HepG2 (cell line): ENCODE measurements around the gene POFUT2. TPM values are rescaled to one million over a fixed set of nuclear protein-coding genes. Genes with fewer than 3 reads are reported as not detected.

Source experiments
- ATAC-seq: fragments of 200-7000 bp; cut with Tn5 transposase; 3 replicates; pipeline ENCODE4 v1.9.1; 2020; ENCODE audit warnings: mild to moderate bottlenecking, moderate library complexity
- BruUV-seq: library from RNA; stranded (reverse); fragments of 400-500 nt; replicated peaks from 2 replicates; lab custom pipeline; 2021; lab: Mats Ljungman, UMichigan
- CTCF ChIA-PET: fragments of 300-600 bp; formaldehyde crosslinking; extraction: SDS; loops from one replicate; lab custom pipeline; 2021; ENCODE audit warnings: low total read pairs, inconsistent platforms, low intra/inter-chr PET ratio; lab: Yijun Ruan, JAX
- POLR2A ChIA-PET: fragments of 350-600 bp; sonication (Branson Sonifier 250); formaldehyde crosslinking; loops from one replicate; lab custom pipeline; 2020; ENCODE audit warnings: antibody characterized with exemption, inconsistent platforms; lab: Yijun Ruan, JAX
- DNase-seq: peaks from one replicate; pipeline ENCODE4 v3.0.0-alpha.2; 2015; ENCODE audit warnings: low spot score
- FAIRE-seq: peaks from 3 replicates; lab custom pipeline; 2011; peaks lifted over from hg19 to GRCh38; lab: Jason Lieb, UNC
- H2AFZ ChIP-seq: one replicate; pipeline ENCODE4 v1.6.1; 2011; ENCODE audit warnings: low read length, inconsistent platforms
- H3K27ac ChIP-seq: fragments of 300-600 bp; 3 replicates; pipeline ENCODE4 v1.8.0; 2011; ENCODE audit warnings: mixed run types, mild to moderate bottlenecking, mixed read lengths, low read length, inconsistent platforms; ENCODE audit not compliant: insufficient read depth; ENCODE audit errors: extremely low read length
- H3K27me3 ChIP-seq, 2 experiments: fragments of 200-600 bp in 1 of 2; 2 replicates in 1 of 2; 3 replicates in 1 of 2; pipeline versions ENCODE4 v1.6.0 to v1.8.0; 2011; ENCODE audit warnings: low read length in 2 of 2, mild to moderate bottlenecking in 2 of 2, moderate library complexity in 2 of 2, inconsistent platforms in 1 of 2; ENCODE audit not compliant: insufficient read depth in 2 of 2, control insufficient read depth in 1 of 2
- H3K36me3 ChIP-seq, 2 experiments: fragments of 200-600 bp in 1 of 2; replicated peaks in 1 of 2; 2 replicates in 1 of 2; 3 replicates in 1 of 2; pipeline versions ENCODE4 v1.5.1 to v1.8.0; 2011; ENCODE audit warnings: low read length in 2 of 2, inconsistent platforms in 1 of 2; ENCODE audit not compliant: insufficient read depth in 2 of 2, control insufficient read depth in 1 of 2
- H3K4me1 ChIP-seq: 2 replicates; pipeline ENCODE4 v1.5.1; 2012; ENCODE audit warnings: low read length, inconsistent platforms; ENCODE audit not compliant: insufficient read depth
- H3K4me2 ChIP-seq: 2 replicates; pipeline ENCODE4 v1.6.0; 2011; ENCODE audit warnings: low read depth, low read length, inconsistent platforms
- H3K4me3 ChIP-seq, 3 experiments: fragments of 200-600 bp in 1 of 3; sonication (generic), shearing (Covaris generic) in 1 of 3; replicated peaks in 1 of 3; 2 replicates each; pipeline ENCODE4 v1.5.1; 2011 to 2016; ENCODE audit warnings: low read length in 3 of 3, inconsistent platforms in 2 of 3, low read depth in 2 of 3, mild to moderate bottlenecking in 2 of 3, control low read depth in 1 of 3, mixed read lengths in 1 of 3; ENCODE audit not compliant: insufficient read depth in 1 of 3
- H3K79me2 ChIP-seq: one replicate; pipeline ENCODE4 v1.6.1; 2011; ENCODE audit warnings: low read length, inconsistent platforms; ENCODE audit not compliant: insufficient read depth
- H3K9ac ChIP-seq: 2 replicates; pipeline ENCODE4 v1.6.0; 2011; ENCODE audit warnings: mild to moderate bottlenecking, low read depth, low read length, inconsistent platforms; ENCODE audit not compliant: insufficient read depth
- H3K9me3 ChIP-seq: 2 replicates; pipeline ENCODE4 v1.5.1; 2012; ENCODE audit warnings: mild to moderate bottlenecking, low read length
- H4K20me1 ChIP-seq: 2 replicates; pipeline ENCODE4 v1.6.0; 2011; ENCODE audit warnings: inconsistent platforms, mild to moderate bottlenecking, low read length, moderate library complexity; ENCODE audit not compliant: insufficient read depth
- CENPT ChIP-seq: sonication (generic); formaldehyde crosslinking; IDR thresholded peaks from 2 replicates; pipeline ENCODE4 v1.8.0; 2022; ENCODE audit warnings: low read depth, mild to moderate bottlenecking, moderate library complexity, missing genetic modification reagents
- FOSL2 ChIP-seq: sonication (generic); formaldehyde crosslinking; IDR thresholded peaks from 2 replicates; pipeline ENCODE4 v1.4.0; 2020; ENCODE audit warnings: missing genetic modification reagents
- NR2F2 ChIP-seq: IDR thresholded peaks from 2 replicates; pipeline ENCODE4 v1.6.1; 2012; ENCODE audit warnings: low read depth, inconsistent platforms, borderline replicate concordance
- SAP130 ChIP-seq: IDR thresholded peaks from 2 replicates; pipeline ENCODE4 v1.6.1; 2016; ENCODE audit warnings: low read depth
- SMAD3 ChIP-seq: sonication (generic); formaldehyde crosslinking; IDR thresholded peaks from 2 replicates; pipeline ENCODE4 v1.4.0; 2020; ENCODE audit warnings: missing genetic modification reagents
- SOX13 ChIP-seq, 3 experiments: fragments of 450-650 bp in 1 of 3; sonication (generic) in 1 of 3; formaldehyde crosslinking in 1 of 3; IDR thresholded peaks in 2 of 3; conservative IDR thresholded peaks in 1 of 3; 2 replicates each; pipeline versions ENCODE4 v1.5.0 to v1.6.1; 2016 to 2020; ENCODE audit warnings: antibody characterized with exemption in 1 of 3, mild to moderate bottlenecking in 1 of 3, missing compliant biosample characterization in 1 of 3, missing genetic modification reagents in 1 of 3, moderate library complexity in 1 of 3
- SOX5 ChIP-seq: IDR thresholded peaks from 2 replicates; pipeline ENCODE4 v1.6.1; 2016; ENCODE audit warnings: borderline replicate concordance
- SOX6 ChIP-seq, 2 experiments: fragments of 450-650 bp in 1 of 2; sonication (generic) in 1 of 2; formaldehyde crosslinking in 1 of 2; IDR thresholded peaks; 2 replicates each; pipeline versions ENCODE4 v1.4.0 to v1.6.1; 2017 to 2020; ENCODE audit warnings: antibody characterized with exemption in 1 of 2, mild to moderate bottlenecking in 1 of 2, missing genetic modification reagents in 1 of 2
- WGBS: methylation state at CpG from one replicate; pipeline ENCODE4 v1.1.6; 2017; ENCODE audit warnings: low lambda C conversion rate; 5-methylcytosine and 5-hydroxymethylcytosine counted together
- in situ Hi-C: cut with HindIII; loops from 2 replicates; pipeline ENCODE4 v1.10.0; 2017; ENCODE audit warnings: low pct_unique_long_range_greater_than_20kb; ENCODE audit not compliant: extremely low pct_ligation_motif_present
- intact Hi-C: fragments of 100-400 bp; cut with micrococcal nuclease; formaldehyde crosslinking; loops from one replicate; pipeline ENCODE4 v1.10.0; 2022; ENCODE audit not compliant: unreplicated experiment
- polyA plus RNA-seq, 8 experiments: library from polyadenylated mRNA; depleted of rRNA in 3 of 8; stranded (reverse) in 7 of 8; unstranded in 1 of 8; fragments of >200 nt; fragmentation: Illumina TruSeq in 4 of 8; extraction: Trizol in 4 of 8; gene quantifications; 2 replicates each; pipeline versions ENCODE4 v1.2.1 to v1.2.3, GENCODE V29; 2011 to 2016; ENCODE audit warnings: low read depth in 4 of 8, missing spikeins in 1 of 8, mixed read lengths in 1 of 8; ENCODE audit not compliant: insufficient read depth in 1 of 8
- total RNA-seq, 5 experiments: library from RNA; depleted of rRNA; stranded (reverse); fragments of >200 nt; fragmentation: Illumina TruSeq; extraction: Trizol; gene quantifications; 2 replicates each; pipeline ENCODE4 v1.2.3, GENCODE V29; 2016; ENCODE audit warnings: low read depth in 1 of 5
- TF ChIP-seq, protein P1 (sequence below): IDR thresholded peaks from 2 replicates; pipeline ENCODE4 v1.4.0; 2020; ENCODE audit warnings: mild to moderate bottlenecking, missing genetic modification reagents

POFUT2 gene
- total and polyA plus RNA-seq, 2 of the 13 experiments (the other 11 are each of a cell fraction or from before 2014, with no cell fraction given): 22.8 to 24.0 TPM

GRCh38 chr21:45317398-45318145, 29.9 kb upstream of the POFUT2 start:
- no TSS peak for BruUV-seq
- no peak for TF ChIP-seq SOX6 (IDR thresholded peaks at IDR 0.05)
- peak; percentile 23; the same call in 1 of the 2 replicates for TF ChIP-seq SOX6 (CRISPR knock-in tag; IDR thresholded peaks at IDR 0.05)
- TF ChIP-seq CENPT: no peak
- peak; percentile 74 for TF ChIP-seq FOSL2 (CRISPR knock-in tag)
- peak; percentile 33; the same call in 1 of the 2 replicates for TF ChIP-seq SAP130
- peak; percentile 65; the same call in 1 of the 2 replicates for TF ChIP-seq SOX5 (CRISPR knock-in tag)
- no peak for TF ChIP-seq NR2F2
- no peak for TF ChIP-seq SMAD3 (CRISPR knock-in tag)
- TF ChIP-seq SOX13 (IDR thresholded peaks at IDR 0.05): no peak
- TF ChIP-seq SOX13 (CRISPR knock-in tag; conservative IDR thresholded peaks at IDR 0.05 in 1 of 2, IDR thresholded peaks at IDR 0.05 in 1 of 2): peak in 1 of 2 experiments; percentile 32; a peak in 1 of 4 replicates
- TF ChIP-seq, protein P1, sequence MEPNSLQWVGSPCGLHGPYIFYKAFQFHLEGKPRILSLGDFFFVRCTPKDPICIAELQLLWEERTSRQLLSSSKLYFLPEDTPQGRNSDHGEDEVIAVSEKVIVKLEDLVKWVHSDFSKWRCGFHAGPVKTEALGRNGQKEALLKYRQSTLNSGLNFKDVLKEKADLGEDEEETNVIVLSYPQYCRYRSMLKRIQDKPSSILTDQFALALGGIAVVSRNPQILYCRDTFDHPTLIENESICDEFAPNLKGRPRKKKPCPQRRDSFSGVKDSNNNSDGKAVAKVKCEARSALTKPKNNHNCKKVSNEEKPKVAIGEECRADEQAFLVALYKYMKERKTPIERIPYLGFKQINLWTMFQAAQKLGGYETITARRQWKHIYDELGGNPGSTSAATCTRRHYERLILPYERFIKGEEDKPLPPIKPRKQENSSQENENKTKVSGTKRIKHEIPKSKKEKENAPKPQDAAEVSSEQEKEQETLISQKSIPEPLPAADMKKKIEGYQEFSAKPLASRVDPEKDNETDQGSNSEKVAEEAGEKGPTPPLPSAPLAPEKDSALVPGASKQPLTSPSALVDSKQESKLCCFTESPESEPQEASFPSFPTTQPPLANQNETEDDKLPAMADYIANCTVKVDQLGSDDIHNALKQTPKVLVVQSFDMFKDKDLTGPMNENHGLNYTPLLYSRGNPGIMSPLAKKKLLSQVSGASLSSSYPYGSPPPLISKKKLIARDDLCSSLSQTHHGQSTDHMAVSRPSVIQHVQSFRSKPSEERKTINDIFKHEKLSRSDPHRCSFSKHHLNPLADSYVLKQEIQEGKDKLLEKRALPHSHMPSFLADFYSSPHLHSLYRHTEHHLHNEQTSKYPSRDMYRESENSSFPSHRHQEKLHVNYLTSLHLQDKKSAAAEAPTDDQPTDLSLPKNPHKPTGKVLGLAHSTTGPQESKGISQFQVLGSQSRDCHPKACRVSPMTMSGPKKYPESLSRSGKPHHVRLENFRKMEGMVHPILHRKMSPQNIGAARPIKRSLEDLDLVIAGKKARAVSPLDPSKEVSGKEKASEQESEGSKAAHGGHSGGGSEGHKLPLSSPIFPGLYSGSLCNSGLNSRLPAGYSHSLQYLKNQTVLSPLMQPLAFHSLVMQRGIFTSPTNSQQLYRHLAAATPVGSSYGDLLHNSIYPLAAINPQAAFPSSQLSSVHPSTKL (CRISPR knock-in tag): no peak

More at GRCh38 chr21:45317398-45318145, 29.9 kb upstream of the POFUT2 start:
- Histone ChIP-seq H3K4me1 (peaks cover 53% of the 10 kb centered on the region), H4K20me1 (no peaks in the 10 kb centered on the region), H3K79me2 (no peaks in the 10 kb centered on the region), H3K9ac (peak overlapping the region; percentile 24; the same call in 1 of the 2 replicates), H3K4me3 (peak overlapping the region in 1 of 3 experiments; percentile 45; a peak in 1 of 6 replicates), H3K27me3 (no peaks in the 10 kb centered on the region), H2AFZ (no peak overlapping the region), H3K9me3 (no peaks in the 10 kb centered on the region), H3K4me2 (no peak overlapping the region; the same call in 1 of the 2 replicates), H3K36me3 (no peaks in the 10 kb centered on the region), H3K27ac (no peak overlapping the region)
- FAIRE-seq (no peak), ATAC-seq (no peak), DNase-seq (peak; percentile 59)
- POLR2A ChIA-PET: interaction anchor here (0.8 to 5.9 kb wide), 6 partner anchors 9 to 106 kb away, joined by 3 to 37 read pairs (median 4); partner anchors contain the start of gene POFUT2
- CTCF ChIA-PET: no interaction called here
- in situ Hi-C loops: no loop called here
- intact Hi-C loops: no loop called here
- 63% methylated on average over 9 of the region's 17 CpGs for WGBS
